Measurements from ENCODE around the gene NPAS2.

Gene NPAS2

GRCh38 chr2:100882645-100883613 lies 63.0 kb downstream of the NPAS2 start:
- DNase-seq (ENCODE audit: low read depth in 2 of 2), result no peak

GRCh38 chr2:100884145-100884621 lies 64.2 kb downstream of the NPAS2 start:
- no peak for DNase-seq (ENCODE audit: low read depth in 2 of 2)

- no peak for DNase-seq (ENCODE audit: low read depth in 2 of 2)
Measured at GRCh38 chr2:100886085-100886484, 66.1 kb downstream of the NPAS2 start.

GRCh38 chr2:100887039-100887578 lies 67.2 kb downstream of the NPAS2 start:
- no peak for DNase-seq (ENCODE audit: low read depth in 2 of 2)

- no peak for DNase-seq (ENCODE audit: low read depth in 2 of 2)
Measured at GRCh38 chr2:100887713-100888495, 68.0 kb downstream of the NPAS2 start.

DNA sequence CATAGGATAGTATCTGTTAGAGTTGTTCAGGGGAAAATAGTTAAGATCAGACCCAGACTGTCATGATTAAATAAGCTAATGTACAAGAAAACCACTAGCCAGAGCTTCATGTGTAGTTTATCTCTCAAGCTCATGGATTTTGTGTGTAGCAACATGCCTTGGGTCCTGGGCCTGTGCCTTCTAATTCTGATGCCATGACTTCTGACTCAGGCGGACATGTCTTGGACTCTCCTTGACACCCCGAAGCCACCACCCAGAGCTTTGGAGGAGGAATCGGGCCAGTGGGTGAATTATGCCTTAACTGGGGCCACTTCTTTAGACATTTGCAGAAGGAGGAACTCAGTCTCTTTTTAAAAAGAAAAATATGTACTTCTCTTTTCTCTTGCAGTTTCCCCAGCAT lies 68.7 kb downstream of the NPAS2 start:
- no peak for DNase-seq (ENCODE audit: low read depth in 2 of 2)

DNA sequence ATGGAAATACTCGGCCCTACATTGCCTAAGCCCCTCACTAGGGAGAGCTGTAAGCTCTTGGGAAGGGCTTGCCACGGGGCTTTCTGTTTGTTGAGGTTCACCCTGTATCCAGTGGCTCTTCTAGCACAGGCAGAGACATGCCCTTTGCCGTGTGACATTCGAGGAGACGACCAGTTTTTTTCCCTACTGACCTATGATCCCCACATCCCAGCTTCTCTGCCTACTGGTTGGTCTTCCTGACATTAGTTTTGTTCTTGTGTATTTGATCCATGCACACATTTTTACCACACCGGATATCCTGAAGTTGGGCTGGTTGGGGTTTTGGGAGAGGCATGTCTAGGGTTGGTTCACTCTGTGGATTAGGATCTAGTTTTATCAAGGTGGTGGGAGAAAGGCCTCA lies 69.3 kb downstream of the NPAS2 start:
- DNase-seq (ENCODE audit: low read depth in 2 of 2), result no peak

- DNase-seq (ENCODE audit: low read depth in 2 of 2), result no peak
Measured at GRCh38 chr2:100891906-100892642, 72.1 kb downstream of the NPAS2 start.

GRCh38 chr2:100893392-100894104 lies 73.6 kb downstream of the NPAS2 start:
- no peak for DNase-seq (ENCODE audit: low read depth in 2 of 2)

DNA sequence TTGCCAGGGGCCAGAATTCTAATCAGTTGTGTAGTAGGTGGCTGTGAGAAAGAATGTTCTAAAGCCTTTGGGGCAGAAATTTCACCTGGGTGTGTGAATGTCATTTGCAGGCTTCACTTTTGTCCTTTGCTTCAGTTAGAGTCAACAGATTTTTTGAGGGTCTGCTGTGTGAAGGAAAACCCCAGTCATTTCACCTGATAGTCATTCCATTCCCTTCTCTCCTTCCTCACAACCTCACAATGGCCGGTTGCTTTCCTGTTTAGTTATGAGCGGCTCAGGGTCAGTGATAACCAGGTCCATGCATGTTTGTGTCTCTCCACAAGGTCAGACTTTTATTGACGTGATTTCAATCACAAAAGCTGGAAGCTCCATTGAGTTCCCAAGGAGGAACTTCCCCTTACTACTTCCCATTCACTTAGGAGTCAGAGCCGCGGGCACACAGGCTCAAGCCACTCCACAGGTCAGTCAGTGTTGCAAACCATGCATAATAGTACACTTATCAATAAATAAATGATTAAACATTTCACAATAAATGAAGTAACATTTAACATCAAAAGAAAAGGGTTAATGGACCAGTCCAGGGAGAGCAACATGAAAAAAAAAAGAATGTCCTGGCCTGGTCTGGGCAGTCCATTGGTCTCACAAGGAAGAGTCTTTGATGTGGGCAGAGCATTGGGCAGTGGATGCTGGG lies 74.3 kb downstream of the NPAS2 start:
- DNase-seq (ENCODE audit: low read depth in 2 of 2), result no peak

DNA sequence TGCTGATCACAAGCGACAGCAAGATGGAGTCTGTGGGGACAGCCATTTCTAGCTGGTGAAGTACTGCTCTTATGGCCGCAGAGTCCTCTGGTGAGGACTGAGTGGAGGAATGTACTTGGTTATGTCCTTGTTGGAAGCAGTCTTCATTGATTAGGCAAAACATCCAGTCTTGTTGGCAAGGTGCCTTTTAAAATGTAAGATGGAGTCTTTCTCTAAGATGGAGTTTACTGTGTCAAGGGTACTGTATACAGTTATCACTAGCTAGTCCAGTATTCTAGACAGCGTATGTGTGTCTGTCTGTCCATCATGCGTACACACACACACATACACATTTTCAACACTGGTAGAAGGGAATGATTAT lies 74.8 kb downstream of the NPAS2 start:
- DNase-seq (ENCODE audit: low read depth in 2 of 2), result no peak

- DNase-seq (ENCODE audit: low read depth in 2 of 2), result no peak
Measured at GRCh38 chr2:100895402-100895801, 75.5 kb downstream of the NPAS2 start.

DNA sequence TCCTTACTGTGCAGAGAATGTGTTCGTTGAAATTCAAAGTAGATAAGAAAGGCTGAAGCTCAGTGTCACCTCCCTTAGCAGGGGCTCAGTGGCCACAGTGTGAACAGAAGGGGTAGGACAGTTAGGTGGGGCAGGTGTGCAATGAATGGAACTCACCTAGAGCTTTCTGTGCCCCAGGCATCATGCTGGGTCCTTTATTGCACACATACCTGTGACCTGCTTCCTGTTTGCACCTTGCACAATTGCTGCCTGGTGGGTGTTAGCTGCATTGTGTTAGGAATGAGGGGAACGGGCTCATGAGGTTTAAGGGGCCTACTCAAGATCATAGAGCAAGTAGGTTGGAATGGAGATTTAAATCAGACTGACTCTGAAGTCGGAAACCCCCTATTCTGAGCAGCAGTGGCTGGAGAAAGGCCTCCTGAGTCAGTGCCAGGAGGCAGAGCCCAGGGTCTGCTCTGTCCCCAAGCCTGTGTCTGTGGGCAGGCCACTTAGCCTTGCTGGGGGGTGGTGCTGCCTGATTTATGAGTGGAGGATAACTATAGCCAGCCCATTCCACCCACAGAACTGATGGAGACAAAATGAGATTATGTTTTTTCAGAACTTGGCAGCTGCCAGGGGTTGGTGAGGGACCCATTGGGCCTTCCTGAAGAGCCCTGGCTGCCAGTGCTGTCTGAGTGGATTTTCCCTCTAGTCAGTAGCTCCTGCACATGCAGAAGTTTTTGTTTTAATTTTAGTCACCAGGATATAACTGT lies 76.2 kb downstream of the NPAS2 start:
- no peak for DNase-seq (ENCODE audit: low read depth in 2 of 2)

DNA sequence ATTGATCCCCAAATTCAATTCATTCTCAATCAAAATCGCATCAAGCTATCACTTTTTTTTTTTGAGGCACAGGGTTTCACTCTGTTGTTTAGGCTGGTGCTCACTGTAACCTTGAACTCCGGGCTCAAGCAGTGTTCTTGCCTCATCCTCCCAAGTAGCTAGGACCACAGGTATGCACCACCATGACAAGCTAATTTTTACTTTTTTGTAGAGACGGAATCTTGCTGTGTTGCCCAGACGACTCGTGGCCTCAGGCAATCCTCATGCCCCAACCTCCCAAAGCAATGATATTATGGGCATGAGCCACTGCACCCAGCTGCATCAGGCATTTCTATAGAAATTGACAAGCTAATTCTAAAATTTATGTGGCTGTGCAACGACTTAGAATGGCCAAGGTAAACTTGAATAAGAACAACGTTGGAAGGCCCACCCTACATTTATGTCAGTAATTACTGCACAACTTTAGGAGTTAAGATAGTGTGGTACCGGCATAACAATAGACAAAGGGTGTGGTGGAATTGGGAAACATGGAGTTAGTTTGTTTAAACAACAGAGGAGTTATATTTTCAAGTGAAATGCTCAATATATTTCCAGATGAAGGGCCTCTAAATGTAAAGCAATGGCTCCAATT lies 78.2 kb downstream of the NPAS2 start:
- DNase-seq (ENCODE audit: low read depth in 2 of 2), result no peak

GRCh38 chr2:100900156-100900795 lies 80.3 kb downstream of the NPAS2 start:
- DNase-seq (ENCODE audit: low read depth in 2 of 2), result no peak

GRCh38 chr2:100902817-100903405 lies 83.0 kb downstream of the NPAS2 start:
- DNase-seq (ENCODE audit: low read depth in 2 of 2), result no peak

DNA sequence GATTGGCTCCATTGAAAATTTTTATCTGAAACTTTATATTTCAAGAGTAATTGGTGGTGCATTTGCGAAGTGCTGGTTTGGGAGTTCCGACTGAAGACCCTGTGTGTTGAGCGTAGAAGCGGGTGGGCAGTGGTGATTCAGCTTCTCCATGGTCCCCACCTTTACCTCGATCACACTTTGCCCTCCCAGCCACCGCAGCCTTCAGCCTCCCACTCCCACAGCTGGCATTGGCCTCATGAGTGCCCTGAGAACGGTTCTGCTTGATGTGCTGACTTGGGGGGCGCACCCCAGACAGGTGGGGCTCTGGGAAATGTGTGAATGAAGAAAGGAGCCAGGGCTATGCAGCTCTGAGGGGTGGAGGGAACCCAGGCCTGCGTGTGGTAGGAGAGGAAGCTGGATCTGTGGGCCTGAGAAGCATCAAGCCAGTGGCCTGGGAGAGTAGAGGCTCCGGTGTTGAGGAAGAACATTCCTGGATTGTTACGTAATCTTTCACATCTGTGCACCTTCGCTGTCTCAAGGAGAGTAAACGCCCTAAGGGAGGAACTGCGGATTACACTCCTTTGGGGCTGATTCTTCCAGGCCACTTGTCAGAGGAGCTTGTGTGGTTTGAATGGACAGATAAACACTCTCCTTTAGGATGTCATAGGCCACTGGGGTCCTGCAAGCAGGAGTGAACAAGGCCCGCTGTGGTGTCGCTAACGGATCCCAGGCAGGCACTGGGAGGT lies 83.8 kb downstream of the NPAS2 start:
- DNase-seq (ENCODE audit: low read depth in 2 of 2), result no peak
